H1 (cell line): Measurements from ENCODE around the gene SLC16A11. TPM values are rescaled to one million over a fixed set of nuclear protein-coding genes. Genes with fewer than 3 reads are reported as not detected.

Experiments
- CTCF ChIA-PET: fragments of 300-600 bp; sonication (Branson Sonifier 250); formaldehyde crosslinking; loops from one replicate; lab custom pipeline; 2021; ENCODE audit not compliant: partially characterized antibody; lab: Charles Lee
- POLR2A ChIA-PET: fragments of 300-600 bp; sonication (Branson Sonifier 250); formaldehyde crosslinking; loops from one replicate; lab custom pipeline; 2021; ENCODE audit warnings: inconsistent platforms; ENCODE audit not compliant: partially characterized antibody; lab: Charles Lee
- DNase-seq, 2 experiments: peaks; one replicate each; pipeline versions ENCODE4 v3.0.0 to v3.0.0-alpha.2; 2010 to 2022; ENCODE audit warnings: low spot score in 2 of 2, low read depth in 1 of 2, mixed read lengths in 1 of 2
- FAIRE-seq: peaks from 2 replicates; lab custom pipeline; 2011; peaks lifted over from hg19 to GRCh38; lab: Jason Lieb, UNC
- H2AFZ ChIP-seq: 2 replicates; pipeline ENCODE4 v1.8.1; 2012; ENCODE audit warnings: low read length, inconsistent platforms
- H2AK5ac ChIP-seq: 2 replicates; pipeline ENCODE4 v1.6.1; 2013; ENCODE audit warnings: low read depth, low read length
- H2BK120ac ChIP-seq: replicated peaks from 2 replicates; pipeline ENCODE3; 2013; ENCODE audit warnings: low read depth, low read length, inconsistent platforms
- H2BK12ac ChIP-seq: 2 replicates; pipeline ENCODE4 v1.6.1; 2013; ENCODE audit warnings: low read depth, low read length
- H2BK15ac ChIP-seq: 2 replicates; pipeline ENCODE4 v1.6.1; 2013; ENCODE audit warnings: low read length
- H2BK20ac ChIP-seq: 2 replicates; pipeline ENCODE4 v1.6.1; 2013; ENCODE audit warnings: low read length
- H2BK5ac ChIP-seq: 2 replicates; pipeline ENCODE4 v1.6.1; 2013; ENCODE audit warnings: low read depth, low read length
- H3K14ac ChIP-seq: 2 replicates; pipeline ENCODE4 v1.6.1; 2013; ENCODE audit warnings: inconsistent platforms; ENCODE audit not compliant: insufficient read length
- H3K18ac ChIP-seq: 2 replicates; pipeline ENCODE4 v1.6.1; 2013; ENCODE audit warnings: low read length; ENCODE audit errors: extremely low read depth
- H3K23ac ChIP-seq: 2 replicates; pipeline ENCODE4 v1.6.1; 2013; ENCODE audit warnings: inconsistent platforms; ENCODE audit not compliant: insufficient read length
- H3K23me2 ChIP-seq: 2 replicates; pipeline ENCODE4 v1.6.1; 2013; ENCODE audit warnings: low read depth, low read length
- H3K27ac ChIP-seq: 2 replicates; pipeline ENCODE4 v1.6.1; 2011; ENCODE audit warnings: low read depth, low read length, inconsistent platforms
- H3K27me3 ChIP-seq, 4 experiments: replicated peaks in 1 of 4; 1 replicate in 1 of 4; 2 replicates in 3 of 4; pipeline versions ENCODE4 v1.6.1 to v1.8.1; 2011 to 2013; ENCODE audit warnings: low read length in 3 of 4, mild to moderate bottlenecking in 3 of 4, inconsistent platforms in 2 of 4, mixed read lengths in 2 of 4, moderate library complexity in 1 of 4; ENCODE audit not compliant: control insufficient read depth in 3 of 4, insufficient read depth in 3 of 4; ENCODE audit errors: extremely low read depth in 1 of 4
- H3K36me3 ChIP-seq, 4 experiments: 2 replicates each; pipeline versions ENCODE4 v1.6.1 to v1.8.1; 2011 to 2013; ENCODE audit warnings: mild to moderate bottlenecking in 4 of 4, low read length in 3 of 4, moderate library complexity in 2 of 4, control low read depth in 1 of 4, inconsistent platforms in 1 of 4; ENCODE audit not compliant: insufficient read depth in 4 of 4, control insufficient read depth in 2 of 4
- H3K4ac ChIP-seq: replicated peaks from 2 replicates; pipeline ENCODE3; 2013; ENCODE audit warnings: low read length, low read depth, mixed read lengths, inconsistent platforms; ENCODE audit not compliant: insufficient read length
- H3K4me1 ChIP-seq, 4 experiments: replicated peaks in 1 of 4; 1 replicate in 1 of 4; 2 replicates in 3 of 4; pipeline versions ENCODE4 v1.6.1 to v1.8.1; 2011 to 2013; ENCODE audit warnings: low read length in 3 of 4, inconsistent platforms in 2 of 4, mixed read lengths in 1 of 4; ENCODE audit not compliant: insufficient read depth in 4 of 4, control insufficient read depth in 3 of 4
- H3K4me2 ChIP-seq, 2 experiments: 2 replicates each; pipeline versions ENCODE4 v1.6.1 to v1.8.1; 2011 to 2013; ENCODE audit warnings: low read depth in 2 of 2, low read length in 2 of 2, control low read depth in 1 of 2, inconsistent platforms in 1 of 2, mild to moderate bottlenecking in 1 of 2; ENCODE audit not compliant: insufficient read depth in 1 of 2
- H3K4me3 ChIP-seq, 4 experiments: fragments of 200-600, 300-600 bp in 1 of 4; sonication (generic), shearing (Covaris generic), sonication (Bioruptor Twin) in 1 of 4; 2 replicates each; pipeline versions ENCODE4 v1.5.1 to v1.8.1; 2011 to 2016; ENCODE audit warnings: low read length in 4 of 4, low read depth in 3 of 4, control low read depth in 2 of 4, inconsistent platforms in 2 of 4, mild to moderate bottlenecking in 2 of 4, mixed read lengths in 1 of 4, moderate library complexity in 1 of 4; ENCODE audit not compliant: insufficient read depth in 2 of 4; ENCODE audit errors: extremely low read depth in 1 of 4
- H3K56ac ChIP-seq: replicated peaks from 2 replicates; pipeline ENCODE3; 2013; ENCODE audit warnings: low read depth, mild to moderate bottlenecking, mixed read lengths, low read length, inconsistent platforms; ENCODE audit not compliant: insufficient read length
- H3K79me1 ChIP-seq: 2 replicates; pipeline ENCODE4 v1.6.1; 2013; ENCODE audit warnings: low read depth, low read length, control low read depth
- H3K79me2 ChIP-seq, 2 experiments: 2 replicates each; pipeline versions ENCODE4 v1.6.1 to v1.8.1; 2012 to 2013; ENCODE audit warnings: low read length in 2 of 2, mild to moderate bottlenecking in 2 of 2, inconsistent platforms in 1 of 2; ENCODE audit not compliant: insufficient read depth in 2 of 2, control insufficient read depth in 1 of 2
- H3K9ac ChIP-seq, 4 experiments: replicated peaks in 1 of 4; 1 replicate in 1 of 4; 2 replicates in 3 of 4; pipeline versions ENCODE4 v1.6.1 to v1.8.1; 2011 to 2013; ENCODE audit warnings: low read depth in 3 of 4, low read length in 3 of 4, control low read depth in 2 of 4, mild to moderate bottlenecking in 2 of 4, moderate library complexity in 2 of 4, inconsistent platforms in 1 of 4; ENCODE audit errors: extremely low read depth in 1 of 4
- H3K9me3 ChIP-seq, 2 experiments: 2 replicates each; pipeline versions ENCODE4 v1.6.1 to v1.8.1; 2012 to 2013; ENCODE audit warnings: mild to moderate bottlenecking in 2 of 2, moderate library complexity in 2 of 2, control low read depth in 1 of 2, inconsistent platforms in 1 of 2, low read depth in 1 of 2, low read length in 1 of 2, mixed read lengths in 1 of 2; ENCODE audit not compliant: insufficient read depth in 2 of 2
- H4K20me1 ChIP-seq, 2 experiments: replicated peaks in 1 of 2; 2 replicates each; pipeline versions ENCODE3 to v1.8.1; 2011 to 2013; ENCODE audit warnings: inconsistent platforms in 2 of 2, low read length in 2 of 2, mild to moderate bottlenecking in 1 of 2; ENCODE audit not compliant: insufficient read depth in 2 of 2, control insufficient read depth in 1 of 2
- H4K5ac ChIP-seq: 2 replicates; pipeline ENCODE4 v1.6.1; 2013; ENCODE audit warnings: low read length, low read depth, mixed read lengths, inconsistent platforms; ENCODE audit not compliant: insufficient read length
- H4K8ac ChIP-seq: 2 replicates; pipeline ENCODE4 v1.8.0; 2013; ENCODE audit warnings: mild to moderate bottlenecking, moderate library complexity, low read length, inconsistent platforms; ENCODE audit not compliant: insufficient read depth; ENCODE audit errors: extremely low read depth
- H4K91ac ChIP-seq: replicated peaks from 2 replicates; pipeline ENCODE3; 2013; ENCODE audit warnings: low read length, mixed read lengths, inconsistent platforms; ENCODE audit not compliant: insufficient read length
- ASH2L ChIP-seq: fragments of 200-600, 300-600 bp; sonication (generic); IDR thresholded peaks from one replicate; pipeline ENCODE4 v1.7.1; 2017; ENCODE audit warnings: low read length
- BCL11A ChIP-seq, 2 experiments: IDR thresholded peaks; one replicate each; pipeline ENCODE4 v1.6.1; 2011; ENCODE audit warnings: low read depth in 2 of 2, low read length in 2 of 2, mild to moderate bottlenecking in 2 of 2
- BRCA1 ChIP-seq: IDR thresholded peaks from 2 replicates; pipeline ENCODE4 v1.6.1; 2012; ENCODE audit warnings: low read depth, low read length, improper control_type of control experiment
- HDAC2 ChIP-seq, 2 experiments: fragments of 300-600 bp in 1 of 2; sonication (generic) in 1 of 2; IDR thresholded peaks; 2 replicates each; pipeline ENCODE4 v1.6.1; 2011 to 2012; ENCODE audit warnings: low read depth in 2 of 2, low read length in 2 of 2, mild to moderate bottlenecking in 2 of 2, moderate library complexity in 2 of 2, borderline replicate concordance in 1 of 2, inconsistent platforms in 1 of 2
- KDM4A ChIP-seq: IDR thresholded peaks from one replicate; pipeline ENCODE4 v1.7.1; 2012; ENCODE audit warnings: low read depth, mild to moderate bottlenecking, moderate library complexity, low read length, inconsistent platforms; ENCODE audit not compliant: severe bottlenecking
- MAFK ChIP-seq: IDR thresholded peaks from 2 replicates; pipeline ENCODE4 v1.6.1; 2012; ENCODE audit warnings: low read depth, mild to moderate bottlenecking, improper control_type of control experiment, low read length
- PHF8 ChIP-seq: fragments of 200-600 bp; sonication (generic); conservative IDR thresholded peaks from 2 replicates; pipeline ENCODE4 v1.7.1; 2012; ENCODE audit warnings: low read depth, mild to moderate bottlenecking, inconsistent platforms, low read length, moderate library complexity
- RFX5 ChIP-seq: IDR thresholded peaks from 2 replicates; pipeline ENCODE4 v1.6.1; 2011; ENCODE audit warnings: low read depth, low read length, improper control_type of control experiment, borderline replicate concordance
- SAP30 ChIP-seq: fragments of 300-600 bp; sonication (generic); IDR thresholded peaks from 2 replicates; pipeline ENCODE4 v1.7.1; 2012; ENCODE audit warnings: low read length, moderate library complexity, mild to moderate bottlenecking, inconsistent platforms; ENCODE audit not compliant: insufficient read depth, insufficient replicate concordance
- SIN3A ChIP-seq, 2 experiments: IDR thresholded peaks in 1 of 2; conservative IDR thresholded peaks in 1 of 2; 2 replicates each; pipeline ENCODE4 v1.6.1; 2011 to 2012; ENCODE audit warnings: low read length in 2 of 2, improper control_type of control experiment in 1 of 2, low read depth in 1 of 2, mild to moderate bottlenecking in 1 of 2
- SP1 ChIP-seq: IDR thresholded peaks from 2 replicates; pipeline ENCODE4 v1.6.1; 2011; ENCODE audit warnings: low read depth, low read length
- YY1 ChIP-seq: IDR thresholded peaks from 2 replicates; pipeline ENCODE4 v1.6.1; 2011; ENCODE audit warnings: low read depth, mild to moderate bottlenecking, low read length
- WGBS, 2 experiments: shearing (Covaris generic) in 1 of 2; methylation state at CpG; one replicate each; pipeline versions ENCODE4 v1.1.6 to v1.1.7; 2013 to 2015; ENCODE audit warnings: low lambda C conversion rate in 2 of 2, mixed read lengths in 2 of 2, inconsistent platforms in 1 of 2, low coverage in 1 of 2, missing lambda C conversion rate in 1 of 2; ENCODE audit not compliant: insufficient replicate concordance in 2 of 2, insufficient coverage in 1 of 2, insufficient read length in 1 of 2; ENCODE audit errors: extremely low coverage in 1 of 2, missing lambda C conversion rate in 1 of 2; 5-methylcytosine and 5-hydroxymethylcytosine counted together
- polyA plus RNA-seq, 7 experiments: library from polyadenylated mRNA; depleted of rRNA in 3 of 7; stranded (reverse) in 5 of 7; unstranded in 2 of 7; fragments of >200 nt in 5 of 7; fragments of 200-250 nt in 2 of 7; gene quantifications; 1 replicate in 5 of 7; 2 replicates in 1 of 7; 4 replicates in 1 of 7; pipeline versions ENCODE4 v1.2.1 to v1.2.3, GENCODE V29; 2011 to 2013; ENCODE audit warnings: missing spikeins in 2 of 7, mixed read lengths in 2 of 7
- total RNA-seq: library from RNA; stranded (reverse); fragmentation: NEBNext Ultra II Directional; extraction: Animal tissue kit (Norgen Biotek cat#: 25700); gene quantifications from 2 replicates; pipeline ENCODE4 v1.2.1, GENCODE V29; 2021

The SLC16A11 gene
- total and polyA plus RNA-seq, 2 of the 8 experiments (the other 6 are each of a cell fraction or from before 2014, with no cell fraction given), result 0.35 to 0.39 TPM

- Histone ChIP-seq H3K4ac (no peak overlapping the region), H2BK120ac (no peak overlapping the region), H3K79me2 (peaks cover 0 to 20% of the 10 kb centered on the region in 2 experiments; a peak in 2 of 4 replicates), H2BK15ac (no peak overlapping the region), H4K8ac (no peak overlapping the region), H2AFZ (no peak overlapping the region), H3K23me2 (peaks cover 14% of the 10 kb centered on the region), H3K9ac (no peak overlapping the region), H3K4me3 (no peak overlapping the region), H2BK5ac (no peak overlapping the region), H3K23ac (no peak overlapping the region), H2BK12ac (no peak overlapping the region), H3K27me3 (peaks cover 0 to 8% (median 6%) of the 10 kb centered on the region in 4 experiments; a peak in 4 of 7 replicates), H3K27ac (no peak overlapping the region), H3K56ac (no peak overlapping the region), H4K20me1 (no peaks in the 10 kb centered on the region), H4K5ac (no peak overlapping the region), H3K18ac (no peak overlapping the region), H4K91ac (no peak overlapping the region), H3K79me1 (peaks cover under 1% of the 10 kb centered on the region; the same call in 1 of the 2 replicates), H2BK20ac (no peak overlapping the region), H3K14ac (no peak overlapping the region), H3K36me3 (peaks cover 0 to 4% (median 2%) of the 10 kb centered on the region in 4 experiments; a peak in 3 of 8 replicates), H3K4me1 (peaks cover 0 to 30% (median 15%) of the 10 kb centered on the region in 4 experiments; a peak in 6 of 7 replicates), H2AK5ac (no peak overlapping the region), H3K4me2 (no peak overlapping the region), H3K9me3 (no peaks in the 10 kb centered on the region)
- DNase-seq (no peak), FAIRE-seq (no peak)
- TF ChIP-seq SP1, result no peak
- TF ChIP-seq KDM4A, result no peak
- no peak for TF ChIP-seq ASH2L
- no peak for TF ChIP-seq PHF8
- TF ChIP-seq SAP30, result no peak
- TF ChIP-seq SIN3A (conservative IDR thresholded peaks at IDR 0.05 in 1 of 2, IDR thresholded peaks at IDR 0.05 in 1 of 2; ENCODE audit: low read depth in 1 of 2, low read length in 2 of 2), result no peak
- no peak for TF ChIP-seq HDAC2 (IDR thresholded peaks at IDR 0.05; ENCODE audit: borderline replicate concordance in 1 of 2, low read depth in 2 of 2, low read length in 2 of 2)
- TF ChIP-seq YY1, result no peak
- no peak for TF ChIP-seq BCL11A (IDR thresholded peaks at IDR 0.05; ENCODE audit: low read depth in 2 of 2, low read length in 2 of 2)
- TF ChIP-seq MAFK, result no peak
- no peak for TF ChIP-seq BRCA1
- TF ChIP-seq RFX5, result no peak
- 80% methylated on average over 3 of the region's 3 CpGs; no CpG with 5 or more reads in 1 of the 2 experiments for WGBS, 2 experiments
- ChIA-PET POLR2A (interaction anchor here (1.0 to 1.4 kb wide), 2 partner anchors 16 to 20 kb away, joined by 3 to 4 read pairs; partner anchors contain the start of gene SLC16A13), CTCF (interaction anchor here (1.0 to 1.2 kb wide), 2 partner anchors 11 to 14 kb away, joined by 3 to 4 read pairs; no protein-coding TSS in a partner anchor)
These were observed 27.5 kb downstream of the SLC16A11 start for GRCh38 chr17:7016418-7016817.
